Left lung (tissue), 10 donors: ENCODE measurements around the gene PLOD1. TPM values are rescaled to one million over a fixed set of nuclear protein-coding genes. Genes with fewer than 3 reads are reported as not detected.
A peak's percentile ranks its signal among the peaks of the same experiment; 100 is the strongest.

Experiments used
- ATAC-seq: fragments of 200-7000 bp; cut with Tn5 transposase; one replicate; pipeline ENCODE4 v1.9.1; 2020; ENCODE audit warnings: moderate library complexity
- DNase-seq, 4 donors: peaks; one replicate each; pipeline ENCODE4 v3.0.0-alpha.2; 2013 to 2020
- H3K27ac ChIP-seq, 2 donors: fragments of 200-600 bp; sonication (generic) in 1 of 2; one replicate each; pipeline versions ENCODE4 v1.5.0 to v1.8.0; 2020 to 2021
- H3K27me3 ChIP-seq, 2 donors: fragments of 200-600 bp; sonication (generic) in 1 of 2; one replicate each; pipeline versions ENCODE4 v1.5.0 to v1.8.0; 2020 to 2021
- H3K36me3 ChIP-seq, 2 donors: fragments of 200-600 bp; sonication (generic) in 1 of 2; one replicate each; pipeline versions ENCODE4 v1.5.0 to v1.8.0; 2020 to 2021
- H3K4me1 ChIP-seq, 2 donors: fragments of 200-600 bp; one replicate each; pipeline ENCODE4 v1.8.0; 2021
- H3K4me3 ChIP-seq, 2 donors: fragments of 200-600 bp; sonication (generic) in 1 of 2; one replicate each; pipeline versions ENCODE4 v1.5.0 to v1.8.0; 2020 to 2021; ENCODE audit warnings: mild to moderate bottlenecking in 1 of 2
- H3K9me3 ChIP-seq, 2 donors: fragments of 200-600 bp; sonication (generic) in 1 of 2; one replicate each; pipeline versions ENCODE4 v1.5.0 to v1.8.0; 2020 to 2021
- CTCF ChIP-seq, 2 donors: fragments of 200-600 bp; sonication (generic) in 1 of 2; IDR thresholded peaks; one replicate each; pipeline versions ENCODE4 v1.5.0 to v1.8.0; 2021; ENCODE audit warnings: antibody characterized with exemption in 2 of 2
- intact Hi-C, 2 donors: fragments of 100-400 bp; cut with DNase I; formaldehyde crosslinking; loops; one replicate each; pipeline versions ENCODE4 v1.11.2 to v1.14.2; 2022
- polyA plus RNA-seq, 6 donors: library from polyadenylated mRNA; unstranded; fragments of 120-200 nt; gene quantifications; one replicate each; pipeline ENCODE4 v1.2.1, GENCODE V29; 2013; ENCODE audit not compliant: insufficient read length in 6 of 6
- total RNA-seq, 2 donors: library from RNA; stranded (reverse); fragmentation: NEBNext Ultra II Directional; extraction: Animal tissue kit (Norgen Biotek cat#: 25700); gene quantifications; one replicate each; pipeline ENCODE4 v1.2.1, GENCODE V29; 2021
- donor health status: DM: no; HTN: yes; CAD: no.
- donor health status: DM: no; HTN: no; CAD: no.

Gene PLOD1
- total and polyA plus RNA-seq, 8 donors, result 114 to 159 (median 131) TPM

- Histone ChIP-seq H3K4me1 (no peaks in the 10 kb centered on the region), H3K9me3 (no peaks in the 10 kb centered on the region), H3K27me3 (no peaks in the 10 kb centered on the region), H3K4me3 (no peak overlapping the region), H3K36me3 (peaks cover 0 to 86% of the 10 kb centered on the region in 2 donors), H3K27ac (no peak overlapping the region)
- ATAC-seq (no peak), DNase-seq (no peak)
- intact Hi-C loops, result loop anchor here in 1 of 2 donors (10.0 kb wide), 1 partner anchor 126 kb away; the partner anchor contains the start of gene NPPA
- no peak for TF ChIP-seq CTCF (IDR thresholded peaks at IDR 0.05)
Measured at GRCh38 chr1:11970441-11971185, 36.1 kb downstream of the PLOD1 start.

- Histone ChIP-seq H3K9me3 (no peaks in the 10 kb centered on the region), H3K4me3 (no peak overlapping the region), H3K27me3 (no peaks in the 10 kb centered on the region), H3K27ac (no peak overlapping the region), H3K36me3 (peaks cover 0 to 42% of the 10 kb centered on the region in 2 donors), H3K4me1 (peaks cover 14 to 43% of the 10 kb centered on the region in 2 donors)
- intact Hi-C loops, result loop anchor here in 1 of 2 donors (10.0 kb wide), 1 partner anchor 133 kb away; the partner anchor contains the start of gene NPPA
- ATAC-seq (no peak), DNase-seq (no peak)
- TF ChIP-seq CTCF (IDR thresholded peaks at IDR 0.05), result no peak
Measured at GRCh38 chr1:11977625-11978024, 43.1 kb downstream of the PLOD1 start.

GRCh38 chr1:11978301-11978700 lies 43.8 kb downstream of the PLOD1 start:
- no peak for TF ChIP-seq CTCF (IDR thresholded peaks at IDR 0.05)
- Histone ChIP-seq H3K4me3 (no peak overlapping the region), H3K27ac (peak overlapping the region in 1 of 2 donors; percentile 0), H3K9me3 (no peaks in the 10 kb centered on the region), H3K27me3 (no peaks in the 10 kb centered on the region), H3K36me3 (peaks cover 0 to 42% of the 10 kb centered on the region in 2 donors), H3K4me1 (peaks cover 14 to 49% of the 10 kb centered on the region in 2 donors)
- intact Hi-C loops, result loop anchor here in 1 of 2 donors (10.0 kb wide), 1 partner anchor 134 kb away; the partner anchor contains the start of gene NPPA
- DNase-seq, result no peak
- no peak for ATAC-seq

- Histone ChIP-seq H3K9me3 (no peaks in the 10 kb centered on the region), H3K27me3 (no peaks in the 10 kb centered on the region), H3K4me3 (peak overlapping the region; percentile 89 to 92), H3K36me3 (peaks cover 0 to 42% of the 10 kb centered on the region in 2 donors), H3K4me1 (peaks cover 14 to 57% of the 10 kb centered on the region in 2 donors), H3K27ac (peak overlapping the region; percentile 91 to 98)
- TF ChIP-seq CTCF (IDR thresholded peaks at IDR 0.05), result no peak
- intact Hi-C loops, result loop anchor here in 1 of 2 donors (10.0 kb wide), 1 partner anchor 134 kb away; the partner anchor contains the start of gene NPPA
- ATAC-seq (peak; percentile 24), DNase-seq (no peak)
Measured at GRCh38 chr1:11979028-11979850, 44.7 kb downstream of the PLOD1 start.
